Stimulated activated CD4-positive, alpha-beta T cell treated with anti-CD3 and anti-CD28 coated beads, Interleukin-1b, Interleukin-23, amount 100 ng/mL, for 1 hour (primary cell): ENCODE data around the gene METTL13.
"Not testable (repeated sequence)": the region's sequence is repeated elsewhere in the genome, so short reads cannot be mapped to it uniquely, and the experiment has no call there.

ENCODE experiments used
- DNase-seq, 2 donors: peaks; one replicate each; pipeline ENCODE4 v3.0.0-alpha.2; 2020; ENCODE audit warnings: low read depth in 2 of 2

METTL13 gene

DNA sequence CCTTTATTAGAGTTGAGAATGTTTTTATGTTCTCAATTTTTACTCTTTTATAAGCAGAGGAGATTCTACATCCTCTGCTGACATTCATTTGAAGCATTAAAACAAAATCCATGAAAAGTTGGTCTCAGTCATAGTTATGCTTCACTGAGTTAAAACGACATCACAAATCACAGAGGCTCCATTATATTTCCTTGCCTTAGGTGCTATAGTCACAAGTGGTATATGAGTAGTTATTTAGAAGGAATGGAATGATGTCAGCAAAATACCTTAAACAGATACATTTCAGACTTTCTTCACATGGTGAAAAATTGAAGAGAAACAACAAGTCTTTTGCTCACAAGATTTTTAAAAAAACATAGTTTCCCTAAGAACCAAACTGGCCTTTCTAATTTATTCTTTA, 11.7 kb upstream of the METTL13 start:
- DNase-seq: no peak

GRCh38 chr1:171772312-171772711, 9.1 kb upstream of the METTL13 start:
- DNase-seq: no peak

DNA sequence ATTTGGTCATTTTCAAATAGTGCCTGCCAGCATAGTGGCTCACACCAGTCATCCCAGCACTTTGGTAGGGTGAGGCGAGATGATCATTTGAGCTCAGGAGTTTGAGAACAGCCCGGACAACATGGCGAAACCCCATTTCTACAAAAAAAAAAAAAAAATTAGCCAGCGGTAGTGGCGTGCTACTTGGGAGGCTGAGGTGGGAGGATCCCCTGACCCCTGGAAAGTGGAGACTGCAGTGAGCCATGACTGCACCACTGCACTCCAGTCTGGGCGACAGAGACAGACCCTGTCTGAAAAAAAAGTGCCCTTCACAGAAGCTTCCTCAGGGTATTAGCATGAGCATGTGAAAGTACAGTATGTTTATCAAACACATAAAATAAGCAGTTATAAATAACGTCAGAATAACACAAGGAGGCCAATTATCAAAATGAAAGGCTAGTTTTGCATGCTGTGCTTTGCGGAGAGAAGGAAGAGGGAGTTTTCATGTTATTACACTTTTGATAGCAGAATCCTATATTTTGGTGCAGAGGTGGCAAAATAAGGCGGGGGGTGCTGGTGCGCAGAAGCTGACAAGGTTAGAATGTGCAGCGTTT, 781 bp upstream of the METTL13 start:
- DNase-seq: no peak

DNA sequence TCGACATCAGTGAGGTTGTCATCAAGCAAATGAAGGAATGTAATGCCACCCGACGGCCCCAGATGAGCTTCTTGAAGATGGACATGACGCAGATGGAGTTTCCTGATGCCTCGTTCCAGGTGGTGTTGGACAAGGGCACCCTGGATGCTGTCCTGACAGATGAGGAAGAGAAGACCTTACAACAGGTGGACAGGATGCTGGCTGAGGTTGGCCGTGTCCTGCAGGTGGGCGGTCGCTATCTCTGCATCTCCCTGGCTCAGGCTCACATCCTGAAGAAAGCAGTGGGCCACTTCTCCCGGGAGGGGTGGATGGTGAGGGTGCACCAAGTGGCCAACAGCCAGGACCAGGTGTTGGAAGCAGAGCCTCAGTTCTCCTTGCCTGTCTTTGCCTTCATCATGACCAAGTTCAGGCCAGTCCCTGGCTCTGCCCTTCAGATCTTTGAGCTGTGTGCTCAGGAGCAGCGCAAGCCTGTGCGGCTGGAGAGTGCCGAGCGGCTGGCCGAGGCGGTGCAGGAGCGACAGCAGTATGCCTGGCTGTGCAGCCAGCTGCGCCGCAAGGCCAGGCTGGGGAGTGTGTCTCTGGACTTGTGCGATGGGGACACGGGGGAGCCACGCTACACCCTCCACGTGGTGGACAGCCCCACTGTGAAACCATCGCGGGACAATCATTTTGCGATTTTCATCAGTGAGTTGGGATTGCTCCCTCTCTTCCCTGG, 2.5 kb downstream of the METTL13 start:
- no peak for DNase-seq

- no peak for DNase-seq
These were observed 3.3 kb downstream of the METTL13 start for GRCh38 chr1:171784784-171785183.

- no peak for DNase-seq
These were observed 4.3 kb downstream of the METTL13 start for GRCh38 chr1:171785766-171786165.

GRCh38 chr1:171786534-171786933, 5.1 kb downstream of the METTL13 start:
- DNase-seq: no peak

DNA sequence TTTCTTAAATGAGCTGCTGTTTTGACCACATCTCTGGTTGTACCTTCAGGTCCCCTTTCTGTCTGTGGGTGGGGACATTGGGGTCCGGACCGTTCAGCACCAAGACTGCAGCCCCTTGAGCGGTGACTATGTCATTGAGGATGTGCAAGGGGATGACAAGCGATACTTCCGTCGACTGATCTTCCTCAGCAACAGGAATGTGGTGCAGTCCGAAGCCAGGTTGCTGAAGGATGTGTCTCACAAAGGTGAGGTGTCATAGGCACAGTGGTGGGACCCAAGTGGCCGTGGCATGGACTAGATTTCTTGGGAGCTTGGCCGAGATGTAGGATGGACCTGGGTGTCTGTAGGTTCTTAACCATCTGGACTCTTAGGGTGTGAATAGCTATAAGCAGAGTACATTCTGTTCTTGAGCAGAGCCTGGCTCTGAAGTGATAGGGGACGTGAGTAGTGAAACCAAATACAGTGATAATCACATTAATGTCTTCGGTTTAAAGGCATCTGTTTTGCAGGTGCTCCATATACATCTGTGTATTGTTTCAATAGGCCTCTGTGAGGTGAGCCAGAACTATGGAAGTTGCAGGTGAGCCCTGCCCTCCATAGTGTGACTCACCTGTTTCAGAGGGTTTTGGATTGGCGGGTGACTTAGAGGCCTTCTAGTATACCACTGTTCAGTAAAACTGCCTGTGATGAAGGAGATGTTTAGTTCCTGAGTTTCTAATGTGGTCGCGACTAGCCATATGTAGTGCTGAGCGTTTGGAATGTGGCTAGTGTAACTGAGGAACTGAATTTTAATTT, 6.4 kb downstream of the METTL13 start:
- DNase-seq: no peak

DNA sequence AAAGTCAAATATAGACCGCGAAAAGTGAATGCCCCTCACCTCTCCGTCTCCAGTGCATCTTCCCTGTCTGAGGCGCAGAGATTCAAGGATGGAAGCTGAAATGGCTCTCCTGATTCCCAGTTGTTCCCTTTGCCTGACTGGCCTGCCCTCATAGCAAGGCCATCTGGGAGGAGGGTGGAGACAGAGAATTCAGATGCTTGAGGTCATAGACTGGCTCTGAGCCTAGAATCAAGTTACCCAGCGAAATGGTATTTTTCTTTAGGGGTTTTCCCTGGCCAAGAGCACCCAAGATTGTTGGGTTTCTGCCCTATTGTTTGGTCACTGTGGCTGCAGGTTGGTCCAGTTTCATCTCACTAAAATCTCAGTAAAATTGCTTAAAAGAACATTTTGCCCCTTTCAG, 7.2 kb downstream of the METTL13 start:
- no peak for DNase-seq

GRCh38 chr1:171790318-171790717, 8.9 kb downstream of the METTL13 start:
- DNase-seq: no peak

- DNase-seq: no peak
These were observed 11.4 kb downstream of the METTL13 start for GRCh38 chr1:171792656-171793369.

DNA sequence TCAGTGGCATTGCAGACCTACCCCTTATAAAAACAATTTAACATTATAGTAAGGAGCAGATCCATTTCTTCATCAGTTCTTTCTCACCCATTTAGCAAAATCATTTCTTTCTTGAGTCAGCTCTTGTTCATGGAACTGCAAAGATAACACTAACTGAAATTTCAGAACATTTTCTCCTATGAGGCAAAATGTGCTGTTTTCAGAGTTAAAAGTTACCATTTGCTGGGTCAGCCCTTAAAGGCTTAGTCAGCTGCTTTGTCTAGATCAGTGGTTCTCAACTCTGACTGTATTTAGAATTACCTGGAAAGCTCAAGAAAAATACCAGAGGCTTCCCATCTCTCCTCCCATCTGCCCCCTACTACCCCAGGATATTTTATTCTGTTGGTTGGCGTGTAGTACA, 12.2 kb downstream of the METTL13 start:
- DNase-seq: no peak

- DNase-seq: no peak
These were observed 12.6 kb downstream of the METTL13 start for GRCh38 chr1:171794085-171794484.

- no peak for DNase-seq
These were observed 15.1 kb downstream of the METTL13 start for GRCh38 chr1:171796592-171796991.

- DNase-seq: no peak
These were observed 16.9 kb downstream of the METTL13 start for GRCh38 chr1:171798311-171798710.

DNA sequence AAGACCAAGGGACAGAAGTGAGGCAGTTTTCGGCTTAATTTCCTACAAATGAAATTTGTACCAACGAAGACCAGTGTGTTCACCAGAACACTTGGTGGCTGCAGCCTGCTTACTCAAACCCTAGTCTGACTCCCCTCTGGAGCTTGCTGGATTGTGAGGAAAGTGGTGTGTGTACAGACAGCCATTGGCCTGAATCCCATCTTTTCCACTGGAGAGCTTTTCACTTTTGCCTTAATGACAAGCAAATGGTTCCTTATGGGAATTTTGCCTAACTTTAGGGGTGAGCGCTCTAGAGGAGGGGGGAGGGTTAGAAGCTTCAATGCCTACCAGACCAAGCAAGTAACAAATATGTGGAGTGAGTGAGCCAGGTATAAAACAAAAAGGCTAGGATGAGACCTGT, 17.3 kb downstream of the METTL13 start:
- no peak for DNase-seq

- DNase-seq: no peak
These were observed 17.7 kb downstream of the METTL13 start for GRCh38 chr1:171799166-171799565.

- not testable (repeated sequence) for DNase-seq
These were observed 18.2 kb downstream of the METTL13 start for GRCh38 chr1:171799698-171800097.

DNA sequence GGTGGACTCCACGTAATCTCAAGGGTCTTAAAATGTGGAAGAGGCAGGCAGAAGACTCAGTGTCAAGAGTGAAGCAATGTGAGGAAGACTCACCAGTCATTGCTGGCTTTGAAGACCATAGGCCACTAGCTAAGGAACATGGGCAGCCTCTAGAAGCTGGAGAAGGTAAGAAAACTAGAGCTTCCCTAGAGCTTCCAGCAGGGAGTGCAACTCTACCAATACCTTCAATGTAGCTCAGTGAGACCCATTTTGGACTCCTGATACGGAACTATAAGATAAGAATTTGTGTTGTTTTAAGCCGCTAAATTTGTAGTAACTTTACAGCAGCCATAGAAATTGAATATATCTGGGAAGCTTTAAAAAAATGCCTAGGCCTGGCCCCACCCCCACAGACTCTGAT, 18.9 kb downstream of the METTL13 start:
- DNase-seq: no peak

GRCh38 chr1:171800851-171801250, 19.4 kb downstream of the METTL13 start:
- no peak for DNase-seq

DNA sequence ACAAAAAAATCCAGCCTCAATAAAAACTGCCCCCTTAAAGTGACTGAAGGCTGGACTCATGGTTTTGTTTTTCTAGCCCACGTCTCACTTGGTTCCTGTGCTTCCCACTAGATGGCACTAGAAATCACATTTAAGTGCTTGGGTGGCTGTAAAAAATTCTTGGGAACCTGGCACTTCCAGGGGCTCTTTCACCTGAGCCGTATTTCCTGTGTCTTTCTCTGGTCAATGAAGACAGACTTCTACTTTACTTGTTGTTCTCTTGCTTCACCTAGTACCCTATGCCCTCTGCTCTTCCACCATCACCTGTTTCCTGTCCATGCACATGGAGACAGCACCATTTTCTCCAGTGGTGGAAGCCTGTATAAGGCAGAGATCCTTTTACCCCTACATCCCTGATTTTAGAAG, 20.0 kb downstream of the METTL13 start:
- DNase-seq: no peak

DNA sequence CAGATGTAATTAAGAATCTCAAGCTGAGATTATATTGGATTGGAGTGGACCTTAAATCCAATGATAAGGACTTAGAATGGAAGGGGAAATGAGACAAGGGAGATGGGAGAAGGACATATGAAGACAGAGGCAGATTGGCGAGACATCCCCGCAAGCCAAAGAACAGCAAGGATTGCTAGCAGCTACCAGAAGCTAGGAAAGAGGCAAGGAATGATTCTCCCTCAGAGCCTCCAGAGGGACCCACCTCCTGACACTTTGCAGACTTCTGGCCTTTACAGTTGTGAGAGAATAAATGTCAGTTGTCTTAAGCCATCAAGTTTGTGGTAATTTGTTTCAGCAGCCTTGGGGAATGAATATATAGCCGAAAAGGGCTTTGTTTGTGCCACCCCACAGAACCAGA, 20.7 kb downstream of the METTL13 start:
- no peak for DNase-seq
